K562 (cell line): ENCODE measurements around the gene WDR72. TPM values are rescaled to one million over a fixed set of nuclear protein-coding genes. Genes with fewer than 3 reads are reported as not detected.

ENCODE experiments used
- ATAC-seq: fragments of 200-7000 bp; cut with Tn5 transposase; 3 replicates; pipeline ENCODE4 v1.9.1; 2020; ENCODE audit warnings: moderate library complexity
- BruUV-seq: library from RNA; stranded (reverse); fragments of 400-500 nt; replicated peaks from 2 replicates; lab custom pipeline; 2021; lab: Mats Ljungman, UMichigan
- CTCF ChIA-PET: fragments of 300-600 bp; formaldehyde crosslinking; extraction: SDS; loops from one replicate; lab custom pipeline; 2021; ENCODE audit warnings: low intra/inter-chr PET ratio; lab: Yijun Ruan, JAX
- POLR2A ChIA-PET: fragments of 300-600, 350-650 bp; sonication (Branson Sonifier 250); formaldehyde crosslinking; extraction: SDS; loops from one replicate; lab custom pipeline; 2021; ENCODE audit warnings: antibody characterized with exemption, inconsistent platforms; lab: Yijun Ruan, JAX
- DNase-seq, 4 experiments: peaks; one replicate each; pipeline versions ENCODE4 v3.0.0 to v3.0.0-alpha.2; 2011 to 2018; ENCODE audit warnings: low spot score in 3 of 4, mixed read lengths in 3 of 4; ENCODE audit errors: extremely low read depth in 1 of 4
- FAIRE-seq: peaks from 2 replicates; lab custom pipeline; 2011; peaks lifted over from hg19 to GRCh38; lab: Jason Lieb, UNC
- H2AFZ ChIP-seq: 2 replicates; pipeline ENCODE4 v1.6.0; 2011; ENCODE audit warnings: low read depth, low read length, control low read depth, inconsistent platforms
- H3K27ac ChIP-seq: fragments of 200-600 bp; 3 replicates; pipeline ENCODE4 v1.8.0; 2011; ENCODE audit warnings: low read depth, mild to moderate bottlenecking, control low read depth, inconsistent platforms, low read length, moderate library complexity, mixed read lengths; ENCODE audit errors: extremely low read depth
- H3K27me3 ChIP-seq, 2 experiments: fragments of 300-600 bp in 1 of 2; 2 replicates in 1 of 2; 3 replicates in 1 of 2; pipeline versions ENCODE4 v1.6.0 to v1.8.0; 2011; ENCODE audit warnings: inconsistent platforms in 2 of 2, low read length in 2 of 2, mild to moderate bottlenecking in 1 of 2, mixed read lengths in 1 of 2, moderate library complexity in 1 of 2; ENCODE audit not compliant: control insufficient read depth in 2 of 2, insufficient read depth in 2 of 2
- H3K36me3 ChIP-seq: fragments of 300-600 bp; 3 replicates; pipeline ENCODE4 v1.8.0; 2011; ENCODE audit warnings: mild to moderate bottlenecking, low read length, inconsistent platforms; ENCODE audit not compliant: control insufficient read depth, insufficient read depth
- H3K4me1 ChIP-seq, 2 experiments: fragments of 200-600 bp in 1 of 2; replicated peaks in 1 of 2; 2 replicates in 1 of 2; 3 replicates in 1 of 2; pipeline versions ENCODE4 v1.5.1 to v1.8.0; 2011; ENCODE audit warnings: inconsistent platforms in 2 of 2, low read length in 2 of 2, mild to moderate bottlenecking in 1 of 2, mixed read lengths in 1 of 2, moderate library complexity in 1 of 2; ENCODE audit not compliant: control insufficient read depth in 2 of 2, insufficient read depth in 2 of 2
- H3K4me2 ChIP-seq: 2 replicates; pipeline ENCODE4 v1.6.1; 2011; ENCODE audit warnings: low read length, control low read depth, inconsistent platforms, mixed read lengths; ENCODE audit not compliant: insufficient read depth
- H3K4me3 ChIP-seq: fragments of 200-600 bp; sonication (generic), shearing (Covaris generic); 2 replicates; pipeline ENCODE4 v1.5.1; 2016; ENCODE audit warnings: control low read depth, inconsistent platforms
- H3K79me2 ChIP-seq: fragments of 200-600 bp; 3 replicates; pipeline ENCODE4 v1.8.0; 2011; ENCODE audit warnings: low read length, inconsistent platforms; ENCODE audit not compliant: control insufficient read depth, insufficient read depth
- H3K9ac ChIP-seq, 2 experiments: 2 replicates each; pipeline versions ENCODE4 v1.6.0 to v1.6.1; 2011; ENCODE audit warnings: low read depth in 2 of 2, low read length in 2 of 2, control low read depth in 1 of 2, inconsistent platforms in 1 of 2, mild to moderate bottlenecking in 1 of 2, mixed read lengths in 1 of 2; ENCODE audit not compliant: insufficient read depth in 1 of 2
- H3K9me1 ChIP-seq: one replicate; pipeline ENCODE4 v1.6.0; 2011; ENCODE audit warnings: inconsistent platforms, mild to moderate bottlenecking, low read length, moderate library complexity; ENCODE audit not compliant: control insufficient read depth, insufficient read depth
- H3K9me3 ChIP-seq: replicated peaks from 2 replicates; pipeline ENCODE4 v1.5.1; 2011; ENCODE audit warnings: low read depth, low read length, inconsistent platforms; ENCODE audit not compliant: control insufficient read depth, insufficient read depth
- H4K20me1 ChIP-seq: replicated peaks from 2 replicates; pipeline ENCODE4 v1.6.1; 2011; ENCODE audit warnings: low read length, inconsistent platforms, mixed read lengths; ENCODE audit not compliant: control insufficient read depth, insufficient read depth
- BCOR ChIP-seq: fragments of 450-650 bp; IDR thresholded peaks from 2 replicates; pipeline ENCODE4 v1.6.1; 2016
- CBX3 ChIP-seq, 2 experiments: IDR thresholded peaks; 1 replicate in 1 of 2; 2 replicates in 1 of 2; pipeline ENCODE4 v1.6.1; 2012; ENCODE audit warnings: inconsistent platforms in 2 of 2, low read length in 2 of 2, borderline replicate concordance in 1 of 2, control low read depth in 1 of 2
- CEBPB ChIP-seq: fragments of 450-650 bp; IDR thresholded peaks from 2 replicates; pipeline ENCODE4 v1.6.1; 2016; ENCODE audit warnings: missing genetic modification characterization, missing compliant biosample characterization
- RBFOX2 ChIP-seq: fragments of 200-400 bp; formaldehyde crosslinking; IDR thresholded peaks from 2 replicates; pipeline ENCODE4 v1.6.1; 2017; ENCODE audit warnings: low read depth, mild to moderate bottlenecking, low read length, moderate library complexity
- ZBED1 ChIP-seq: IDR thresholded peaks from 2 replicates; pipeline ENCODE4 v1.6.1; 2014
- ZNF232 ChIP-seq: sonication (generic); formaldehyde crosslinking; IDR thresholded peaks from 2 replicates; pipeline ENCODE4 v1.8.0; 2022; ENCODE audit warnings: mild to moderate bottlenecking, missing genetic modification reagents
- WGBS: fragments of 100-300 bp; shearing (Covaris generic); methylation state at CpG from one replicate; pipeline ENCODE4 v1.1.6; 2016; ENCODE audit warnings: low coverage, mixed read lengths; ENCODE audit not compliant: insufficient coverage; ENCODE audit errors: missing lambda C conversion rate; 5-methylcytosine and 5-hydroxymethylcytosine counted together
- in situ Hi-C: fragments of 300-500 bp; cut with MboI; formaldehyde crosslinking; loops from 4 replicates; pipeline ENCODE4 v1.15.0; 2018; ENCODE audit warnings: inconsistent platforms, mixed read lengths
- intact Hi-C: fragments of 100-400 bp; cut with micrococcal nuclease; formaldehyde crosslinking; loops from 2 replicates; pipeline ENCODE4 v1.14.2; 2022
- polyA plus RNA-seq, 8 experiments: library from polyadenylated mRNA; depleted of rRNA in 4 of 8; stranded (reverse) in 5 of 8; unstranded in 3 of 8; fragments of >200 nt; fragmentation: Nextera tagmentation in 2 of 8; fragmentation: Illumina TruSeq in 1 of 8; extraction: Ambion mirVana in 2 of 8; extraction: Trizol in 1 of 8; gene quantifications; 2 replicates each; pipeline versions ENCODE4 v1.2.1 to v1.2.3, GENCODE V29; 2011 to 2014; ENCODE audit warnings: inconsistent platforms in 1 of 8, missing spikeins in 1 of 8
- total RNA-seq, 7 experiments: library from RNA; depleted of rRNA in 6 of 7; stranded (reverse); fragments of >200 nt in 6 of 7; fragmentation: Illumina TruSeq in 2 of 7; extraction: Trizol in 2 of 7; gene quantifications; 2 replicates each; pipeline versions ENCODE4 v1.2.1 to v1.2.3, GENCODE V29; 2011 to 2021; ENCODE audit warnings: low replicate concordance in 1 of 7
- TF ChIP-seq, protein P1 (sequence below): fragments of 250-450 bp; sonication (Bioruptor Pico); IDR thresholded peaks from 2 replicates; pipeline ENCODE4 v1.4.0; 2020
- TF ChIP-seq, protein P2 (sequence below): IDR thresholded peaks from 2 replicates; pipeline ENCODE4 v1.6.1; 2011; ENCODE audit warnings: borderline replicate concordance, low read depth, mild to moderate bottlenecking, moderate library complexity, low read length; ENCODE audit not compliant: insufficient read depth, poor library complexity, severe bottlenecking
- TF ChIP-seq, protein P3 (sequence below): fragments of 250-450 bp; sonication (Bioruptor Pico); IDR thresholded peaks from 2 replicates; pipeline ENCODE4 v1.8.0; 2021; ENCODE audit warnings: moderate library complexity, mild to moderate bottlenecking, inconsistent platforms
- TF ChIP-seq, protein P4 (sequence below): fragments of 450-650 bp; formaldehyde crosslinking; IDR thresholded peaks from 2 replicates; pipeline ENCODE4 v1.4.0; 2020; ENCODE audit warnings: mild to moderate bottlenecking, mixed read lengths

The WDR72 gene
- total and polyA plus RNA-seq, 9 of the 15 experiments (the other 6 are each of a cell fraction or from before 2014, with no cell fraction given) = 0.01 TPM; not detected in 8

DNA sequence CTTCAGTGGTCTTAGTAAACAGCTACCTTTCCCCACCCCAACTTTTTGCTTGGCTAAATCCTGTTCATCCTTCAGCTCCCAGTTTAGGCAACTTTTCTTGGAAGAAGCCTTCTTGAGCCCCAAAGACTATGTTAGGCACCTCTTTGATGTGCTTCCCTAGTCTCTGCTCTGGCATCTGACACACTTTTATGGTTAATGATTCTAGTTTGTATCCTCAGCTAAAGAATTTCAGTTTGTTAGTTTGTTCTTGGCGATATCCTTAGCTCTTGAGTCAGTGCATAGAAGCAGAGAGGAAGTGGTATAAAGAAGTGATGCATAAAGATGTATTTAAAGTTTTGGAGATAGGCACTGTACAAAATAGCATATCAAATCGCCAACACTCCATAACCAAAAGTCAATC, 168.4 kb downstream of the WDR72 start:
- CTCF ChIA-PET = no interaction called here
- no peak for DNase-seq
- H3K79me2 ChIP-seq = no peaks in the 10 kb centered on the region
- TF ChIP-seq, protein P1, sequence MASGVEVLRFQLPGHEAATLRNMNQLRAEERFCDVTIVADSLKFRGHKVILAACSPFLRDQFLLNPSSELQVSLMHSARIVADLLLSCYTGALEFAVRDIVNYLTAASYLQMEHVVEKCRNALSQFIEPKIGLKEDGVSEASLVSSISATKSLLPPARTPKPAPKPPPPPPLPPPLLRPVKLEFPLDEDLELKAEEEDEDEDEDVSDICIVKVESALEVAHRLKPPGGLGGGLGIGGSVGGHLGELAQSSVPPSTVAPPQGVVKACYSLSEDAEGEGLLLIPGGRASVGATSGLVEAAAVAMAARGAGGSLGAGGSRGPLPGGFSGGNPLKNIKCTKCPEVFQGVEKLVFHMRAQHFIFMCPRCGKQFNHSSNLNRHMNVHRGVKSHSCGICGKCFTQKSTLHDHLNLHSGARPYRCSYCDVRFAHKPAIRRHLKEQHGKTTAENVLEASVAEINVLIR (CRISPR knock-in tag) = no peak
- no peak for TF ChIP-seq ZNF232
- TF ChIP-seq, all 486 proteins: peak for 0
- no peaks in the 10 kb centered on the region for H3K9me3 ChIP-seq
- no peak overlapping the region for H3K27ac ChIP-seq
- in situ Hi-C loops (no loop called here), intact Hi-C loops (no loop called here)
- BruUV-seq = no TSS peak
- POLR2A ChIA-PET = no interaction called here
- no peak overlapping the region for H2AFZ ChIP-seq
- no peak overlapping the region for H3K4me3 ChIP-seq
- H3K4me2 ChIP-seq = no peak overlapping the region
- FAIRE-seq (no peak), ATAC-seq (no peak)
- whole genome bisulfite sequencing = 0% methylated on average over 2 of the region's 2 CpGs
- H3K36me3 ChIP-seq = no peaks in the 10 kb centered on the region
- no peaks in the 10 kb centered on the region for H4K20me1 ChIP-seq
- no peaks in the 10 kb centered on the region for H3K9me1 ChIP-seq
- H3K9ac ChIP-seq = no peak overlapping the region
- H3K4me1 ChIP-seq = no peaks in the 10 kb centered on the region
- no peaks in the 10 kb centered on the region for H3K27me3 ChIP-seq

DNA sequence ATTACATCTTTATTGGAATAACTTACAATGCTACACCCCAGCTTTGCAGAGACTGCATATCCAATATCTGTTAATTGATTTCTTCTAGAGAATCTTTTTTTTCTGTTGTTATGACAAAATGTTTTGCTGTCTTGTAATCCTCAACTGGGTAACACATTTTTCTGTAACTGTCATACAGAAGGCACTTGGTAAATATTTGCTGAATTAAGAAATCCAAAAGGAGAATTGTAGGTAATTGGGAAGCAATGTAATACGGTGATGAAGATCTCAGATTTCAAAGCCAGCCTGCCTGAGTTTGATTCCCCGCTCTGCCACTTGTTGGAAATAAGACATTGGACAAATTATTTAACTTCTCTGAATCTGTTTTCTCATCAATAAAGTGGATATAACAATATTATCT, 169.1 kb downstream of the WDR72 start:
- H3K4me1 ChIP-seq = no peaks in the 10 kb centered on the region
- H3K4me3 ChIP-seq = no peak overlapping the region
- FAIRE-seq = no peak
- H3K4me2 ChIP-seq = no peak overlapping the region
- in situ Hi-C loops = no loop called here
- H3K27ac ChIP-seq = no peak overlapping the region
- ChIA-PET CTCF (no interaction called here), POLR2A (no interaction called here)
- no peak overlapping the region for H3K9ac ChIP-seq
- H3K79me2 ChIP-seq = no peaks in the 10 kb centered on the region
- intact Hi-C loops = no loop called here
- no peaks in the 10 kb centered on the region for H3K27me3 ChIP-seq
- no peaks in the 10 kb centered on the region for H3K9me1 ChIP-seq
- no peak for DNase-seq
- no peaks in the 10 kb centered on the region for H3K36me3 ChIP-seq
- no peaks in the 10 kb centered on the region for H3K9me3 ChIP-seq
- no peak for ATAC-seq
- WGBS = 0% methylated on average over 2 of the region's 2 CpGs
- no peak overlapping the region for H2AFZ ChIP-seq
- no peaks in the 10 kb centered on the region for H4K20me1 ChIP-seq
- BruUV-seq = no TSS peak
- TF ChIP-seq ZBED1 (no peak), CEBPB (tag) (no peak), RBFOX2 (no peak), CBX3 (IDR thresholded peaks at IDR 0.05; ENCODE audit: borderline replicate concordance in 1 of 2, low read length in 2 of 2) (no peak), BCOR (no peak)
- TF ChIP-seq, protein P1 (CRISPR knock-in tag) = no peak
- TF ChIP-seq, protein P2, sequence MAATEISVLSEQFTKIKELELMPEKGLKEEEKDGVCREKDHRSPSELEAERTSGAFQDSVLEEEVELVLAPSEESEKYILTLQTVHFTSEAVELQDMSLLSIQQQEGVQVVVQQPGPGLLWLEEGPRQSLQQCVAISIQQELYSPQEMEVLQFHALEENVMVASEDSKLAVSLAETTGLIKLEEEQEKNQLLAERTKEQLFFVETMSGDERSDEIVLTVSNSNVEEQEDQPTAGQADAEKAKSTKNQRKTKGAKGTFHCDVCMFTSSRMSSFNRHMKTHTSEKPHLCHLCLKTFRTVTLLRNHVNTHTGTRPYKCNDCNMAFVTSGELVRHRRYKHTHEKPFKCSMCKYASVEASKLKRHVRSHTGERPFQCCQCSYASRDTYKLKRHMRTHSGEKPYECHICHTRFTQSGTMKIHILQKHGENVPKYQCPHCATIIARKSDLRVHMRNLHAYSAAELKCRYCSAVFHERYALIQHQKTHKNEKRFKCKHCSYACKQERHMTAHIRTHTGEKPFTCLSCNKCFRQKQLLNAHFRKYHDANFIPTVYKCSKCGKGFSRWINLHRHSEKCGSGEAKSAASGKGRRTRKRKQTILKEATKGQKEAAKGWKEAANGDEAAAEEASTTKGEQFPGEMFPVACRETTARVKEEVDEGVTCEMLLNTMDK = no peak
- TF ChIP-seq, protein P3, sequence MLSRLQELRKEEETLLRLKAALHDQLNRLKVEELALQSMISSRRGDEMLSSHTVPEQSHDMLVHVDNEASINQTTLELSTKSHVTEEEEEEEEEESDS = no peak
- TF ChIP-seq, protein P4, sequence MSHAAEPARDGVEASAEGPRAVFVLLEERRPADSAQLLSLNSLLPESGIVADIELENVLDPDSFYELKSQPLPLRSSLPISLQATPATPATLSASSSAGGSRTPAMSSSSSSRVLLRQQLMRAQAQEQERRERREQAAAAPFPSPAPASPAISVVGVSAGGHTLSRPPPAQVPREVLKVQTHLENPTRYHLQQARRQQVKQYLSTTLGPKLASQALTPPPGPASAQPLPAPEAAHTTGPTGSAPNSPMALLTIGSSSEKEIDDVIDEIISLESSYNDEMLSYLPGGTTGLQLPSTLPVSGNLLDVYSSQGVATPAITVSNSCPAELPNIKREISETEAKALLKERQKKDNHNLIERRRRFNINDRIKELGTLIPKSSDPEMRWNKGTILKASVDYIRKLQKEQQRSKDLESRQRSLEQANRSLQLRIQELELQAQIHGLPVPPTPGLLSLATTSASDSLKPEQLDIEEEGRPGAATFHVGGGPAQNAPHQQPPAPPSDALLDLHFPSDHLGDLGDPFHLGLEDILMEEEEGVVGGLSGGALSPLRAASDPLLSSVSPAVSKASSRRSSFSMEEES = no peak
